OCI-LY1 (cell line): Measurements from ENCODE around the gene IGF1R.

ENCODE experiments used
- CTCF ChIP-seq: fragments of 200-600 bp; sonication (generic), shearing (Covaris generic); IDR thresholded peaks from 2 replicates; pipeline ENCODE4 v1.5.1; 2017; ENCODE audit warnings: mild to moderate bottlenecking, antibody characterized with exemption, low read length, moderate library complexity, mixed read lengths
- EZH2 ChIP-seq: fragments of 200-600 bp; sonication (generic), shearing (Covaris generic); IDR thresholded peaks from 2 replicates; pipeline ENCODE4 v1.8.0; 2017; ENCODE audit warnings: borderline replicate concordance, mixed run types, mild to moderate bottlenecking, antibody characterized with exemption, low read length, moderate library complexity, mixed read lengths

- TF ChIP-seq CTCF, result no peak
- no peak for TF ChIP-seq EZH2
These were observed 317.9 kb downstream of the IGF1R start for GRCh38 chr15:98966091-98966787.
